ENCODE results near the gene CIROP.
"Not testable (repeated sequence)": the region's sequence is repeated elsewhere in the genome, so short reads cannot be mapped to it uniquely, and the experiment has no call there.

The CIROP gene

GRCh38 chr14:23114669-23115038 lies 9.9 kb upstream of the CIROP start:
- no peak for DNase-seq (ENCODE audit: low spot score)

GRCh38 chr14:23114120-23114458 lies 9.3 kb upstream of the CIROP start:
- no peak for DNase-seq (ENCODE audit: low spot score)

- no peak for DNase-seq (ENCODE audit: low spot score)
These were observed 8.8 kb upstream of the CIROP start for GRCh38 chr14:23113431-23114119.

GRCh38 chr14:23112359-23113178 lies 7.8 kb upstream of the CIROP start:
- DNase-seq (ENCODE audit: low spot score): no peak

GRCh38 chr14:23110579-23111365 lies 6.0 kb upstream of the CIROP start:
- DNase-seq (ENCODE audit: low spot score): no peak

- no peak for DNase-seq (ENCODE audit: low spot score)
These were observed 5.0 kb upstream of the CIROP start for GRCh38 chr14:23109769-23110168.

GRCh38 chr14:23108169-23108568 lies 3.4 kb upstream of the CIROP start:
- not testable (repeated sequence) for DNase-seq (ENCODE audit: low spot score)

GRCh38 chr14:23107620-23108019 lies 2.8 kb upstream of the CIROP start:
- DNase-seq (ENCODE audit: low spot score): not testable (repeated sequence)

GRCh38 chr14:23106747-23107045 lies 1.9 kb upstream of the CIROP start:
- no peak for DNase-seq (ENCODE audit: low spot score)

GRCh38 chr14:23105348-23105824 lies 597 bp upstream of the CIROP start:
- DNase-seq (ENCODE audit: low spot score): no peak

GRCh38 chr14:23104070-23104590 lies 659 bp downstream of the CIROP start:
- no peak for DNase-seq (ENCODE audit: low spot score)

GRCh38 chr14:23103581-23103980 lies 1.2 kb downstream of the CIROP start:
- DNase-seq (ENCODE audit: low spot score): no peak

- DNase-seq (ENCODE audit: low spot score): no peak
These were observed 2.0 kb downstream of the CIROP start for GRCh38 chr14:23102801-23103200.

- DNase-seq (ENCODE audit: low spot score): no peak
These were observed 2.7 kb downstream of the CIROP start for GRCh38 chr14:23101986-23102625.

GRCh38 chr14:23101213-23101970 lies 3.4 kb downstream of the CIROP start:
- no peak for DNase-seq (ENCODE audit: low spot score)

- no peak for DNase-seq (ENCODE audit: low spot score)
These were observed 5.5 kb downstream of the CIROP start for GRCh38 chr14:23099212-23099861.

- no peak for DNase-seq (ENCODE audit: low spot score)
These were observed 7.0 kb downstream of the CIROP start for GRCh38 chr14:23097786-23098185.

- peak; percentile 99 for DNase-seq (ENCODE audit: low spot score)
These were observed 9.3 kb downstream of the CIROP start, which contains the start of gene C14orf119 for GRCh38 chr14:23095196-23096108. Gene C14orf119, plus strand, starts transcription at chr14:23095505. Its CDS starts 2,154 bp downstream, at chr14:23097659.

GRCh38 chr14:23094666-23095195 lies 10.1 kb downstream of the CIROP start, which contains the start of gene ACIN1:
Gene ACIN1, minus strand, starts transcription at chr14:23095136. Its CDS starts 24 bp downstream, at chr14:23095112.
- DNase-seq (ENCODE audit: low spot score): peak; percentile 84
